NCI-H2227 (cell line): ENCODE measurements around the gene EPB42.
A peak's percentile ranks its signal among the peaks of the same experiment; 100 is the strongest.
"Not testable (repeated sequence)": the region's sequence is repeated elsewhere in the genome, so short reads cannot be mapped to it uniquely, and the experiment has no call there.

Experiments
- DNase-seq: peaks from one replicate; lab custom pipeline; 2025; ENCODE audit not compliant: unreplicated experiment; lab: John Stamatoyannopoulos, UW

EPB42 gene

DNA sequence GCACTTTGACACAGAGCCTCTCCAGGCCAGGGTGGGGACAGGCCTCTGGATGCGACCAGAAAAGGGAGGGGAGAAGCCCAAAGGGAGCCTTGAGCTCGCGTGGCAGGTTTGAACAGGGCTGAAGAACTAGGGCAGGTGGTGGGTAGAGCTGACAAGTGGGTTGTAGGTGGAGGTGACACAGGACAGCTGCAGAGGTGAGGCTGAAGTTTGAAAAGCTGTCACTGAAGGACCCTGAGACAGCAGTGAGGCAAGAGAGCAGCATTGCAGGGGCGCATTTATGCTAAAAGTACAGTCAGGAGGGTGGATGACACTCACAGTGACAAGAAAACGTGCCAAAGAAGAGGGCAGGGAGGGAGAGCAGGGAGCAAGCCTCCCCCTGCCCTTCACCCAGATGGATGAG lies 21.8 kb upstream of the EPB42 start:
- no peak for DNase-seq

DNA sequence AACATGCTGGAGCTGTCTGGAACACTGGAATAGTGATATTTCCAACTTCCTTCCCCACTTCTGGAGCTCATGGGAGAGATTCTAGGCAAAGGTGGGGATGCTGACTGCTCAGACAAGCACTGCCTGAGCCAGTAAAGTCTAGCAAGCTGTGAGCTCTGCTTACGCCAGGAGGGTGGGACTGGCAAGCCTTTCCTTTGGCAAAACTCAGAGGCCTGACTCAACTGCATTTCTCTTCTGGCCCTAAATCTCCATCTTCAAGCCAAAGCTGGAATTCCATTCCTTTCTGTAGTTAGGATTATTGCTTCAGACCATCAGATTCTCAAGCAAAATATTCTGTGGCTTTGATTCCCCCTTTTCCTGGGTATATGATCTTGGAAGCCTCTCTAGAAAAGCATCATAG lies 20.3 kb upstream of the EPB42 start:
- no peak for DNase-seq

DNA sequence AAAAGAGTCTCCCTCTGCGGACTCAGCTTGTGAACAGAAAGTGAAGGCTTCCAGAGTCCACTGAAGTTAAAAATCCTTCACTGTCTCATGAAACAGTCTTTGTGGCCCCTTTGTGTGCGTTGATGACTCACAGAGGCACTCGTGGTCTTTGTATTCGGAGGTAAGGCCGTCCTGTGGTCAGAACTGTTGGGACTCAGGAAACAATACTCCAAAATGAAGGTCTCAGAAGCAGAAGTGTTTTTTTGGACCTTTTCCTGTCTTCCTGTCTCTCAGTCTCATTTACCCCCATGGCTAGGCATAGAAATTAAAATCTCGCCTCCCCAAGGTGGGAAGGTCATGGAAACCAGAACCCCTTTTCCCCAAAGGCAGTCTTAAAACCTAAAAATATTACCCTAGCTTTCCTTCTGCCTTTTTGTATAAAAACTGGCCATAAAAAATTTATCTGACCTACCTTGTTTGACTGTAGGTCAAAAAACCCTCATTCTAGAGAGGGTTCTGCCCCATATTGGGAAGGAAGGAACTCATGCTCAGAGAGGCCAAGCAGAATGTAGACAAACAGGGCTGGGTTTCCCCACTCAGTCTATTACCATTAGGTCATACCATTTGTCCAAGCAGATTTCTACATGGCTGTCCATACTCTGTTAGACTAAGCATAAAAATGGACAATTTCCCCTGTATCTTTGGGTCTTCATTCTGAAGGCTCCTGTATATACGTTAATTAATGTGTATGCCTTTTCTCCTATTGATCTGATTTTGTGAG lies 19.1 kb upstream of the EPB42 start:
- DNase-seq: no peak

DNA sequence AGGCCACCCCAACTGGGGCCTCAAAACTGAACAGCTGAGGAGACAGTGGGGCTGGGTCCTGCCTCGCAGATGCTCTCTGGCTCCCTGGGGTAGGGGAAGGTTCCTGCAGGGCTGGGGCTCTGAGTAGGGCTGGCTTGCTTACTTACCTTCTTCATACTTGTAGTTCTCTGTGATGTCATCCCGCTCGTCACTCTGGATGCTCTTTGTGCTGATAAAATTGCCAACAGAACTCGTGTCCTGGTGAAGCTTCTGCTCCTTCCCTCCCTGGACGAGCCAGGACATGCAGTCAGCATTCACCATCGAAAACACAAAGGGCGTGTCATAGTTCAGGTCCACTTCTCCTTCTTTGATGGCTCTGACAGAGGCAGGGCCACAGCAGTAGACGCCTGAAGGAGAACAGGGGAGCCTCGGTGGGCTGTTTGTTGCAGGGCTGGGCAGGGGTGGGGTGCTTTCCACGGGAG lies 17.9 kb upstream of the EPB42 start:
- DNase-seq: no peak

DNA sequence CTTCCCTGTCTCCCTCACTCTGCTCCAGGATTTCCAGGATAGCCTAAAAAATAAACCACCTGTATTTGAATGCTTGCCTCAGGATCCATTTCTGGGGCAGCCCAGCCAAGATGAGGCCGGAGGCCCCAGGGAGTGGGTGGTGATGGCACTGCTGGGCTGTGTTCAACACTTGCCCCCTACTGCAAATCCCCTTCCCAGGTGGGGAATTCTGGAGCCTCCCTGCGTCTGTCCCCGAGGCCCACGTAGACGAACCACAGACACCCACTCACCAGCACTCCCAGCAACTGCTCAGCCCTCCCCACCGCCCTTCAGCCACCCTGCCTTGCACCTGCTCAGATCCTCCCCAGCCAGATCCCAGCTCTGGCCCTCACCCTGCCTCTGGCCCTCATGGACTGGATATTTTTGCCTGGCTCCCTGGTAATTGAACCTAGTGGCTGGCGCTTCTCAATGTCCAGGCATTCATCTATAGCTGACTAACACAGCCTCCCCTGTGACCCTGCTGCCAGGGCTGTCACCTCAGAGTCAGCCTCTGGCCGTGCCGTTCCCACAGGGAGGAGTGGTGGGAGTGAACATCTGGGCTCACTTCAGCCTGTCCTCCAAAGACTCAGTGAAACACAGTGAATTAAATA lies 17.1 kb upstream of the EPB42 start:
- DNase-seq: no peak

DNA sequence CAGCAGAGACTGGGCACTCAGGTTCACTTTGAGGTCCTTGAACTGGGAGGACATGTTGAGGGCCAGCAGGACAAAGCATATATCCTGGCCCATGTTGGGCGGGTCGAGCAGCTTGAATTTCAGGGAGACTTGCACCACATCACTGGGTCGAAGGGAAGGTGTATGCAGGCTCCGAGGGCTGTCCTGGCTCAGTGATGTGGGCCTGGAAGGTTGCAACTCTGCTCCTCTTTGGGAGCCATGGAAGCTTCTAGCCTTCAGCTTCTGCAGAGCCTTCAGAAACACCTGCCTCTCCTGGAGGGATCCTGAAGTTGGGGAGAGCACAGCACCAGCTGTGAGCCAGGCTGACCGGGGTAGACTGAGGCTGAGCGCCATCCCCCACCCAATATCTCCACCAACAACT lies 14.7 kb upstream of the EPB42 start:
- no peak for DNase-seq

DNA sequence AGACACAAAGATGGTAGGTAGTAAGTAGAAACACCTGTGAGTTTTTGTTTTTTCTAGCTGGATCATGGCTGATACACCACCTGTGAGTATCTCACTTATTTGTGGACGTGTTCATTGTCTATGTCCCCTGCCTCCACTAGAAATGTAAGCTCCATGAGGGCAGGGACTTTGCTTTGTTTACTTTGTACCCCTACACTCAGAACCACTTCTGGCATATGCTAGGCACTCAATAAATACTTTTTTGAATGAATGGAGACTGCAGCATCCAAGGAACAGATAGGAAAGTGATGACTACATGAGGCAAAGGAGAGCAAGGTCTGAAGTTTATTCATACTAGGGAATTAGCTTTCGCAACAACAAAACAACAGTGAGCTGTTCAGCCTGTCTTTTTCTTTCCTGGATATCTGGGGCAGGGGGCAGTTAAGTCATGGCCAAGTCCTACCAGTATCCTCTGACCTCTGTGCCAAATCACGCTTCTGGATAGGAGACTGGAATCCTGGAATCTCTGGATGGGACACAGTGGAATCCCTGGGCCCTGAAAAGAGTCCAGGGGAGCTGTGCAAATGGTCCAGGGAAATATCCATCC lies 11.6 kb upstream of the EPB42 start:
- no peak for DNase-seq

DNA sequence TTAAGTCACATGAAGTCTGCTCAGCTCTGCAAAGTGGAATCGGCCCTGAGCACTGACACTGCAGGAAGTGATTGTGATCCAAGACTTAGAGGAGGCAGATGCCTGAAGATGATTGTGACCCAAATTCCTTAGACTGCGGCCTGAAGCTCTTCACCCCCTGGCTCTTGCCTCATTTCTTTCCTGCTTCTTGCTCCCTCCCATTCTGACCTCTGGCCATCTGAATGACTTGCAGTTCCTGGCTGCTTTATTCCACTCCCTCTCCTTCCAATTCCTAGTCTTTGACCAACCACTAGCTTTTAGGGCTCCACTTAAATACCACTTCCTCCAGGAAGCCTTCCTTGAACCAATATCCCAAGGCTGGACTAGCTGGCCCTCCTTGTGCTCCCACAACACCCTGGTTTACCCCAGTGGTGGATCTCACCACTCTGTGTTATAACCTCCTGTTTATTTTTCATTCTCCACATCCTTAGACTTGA lies 9.9 kb upstream of the EPB42 start:
- no peak for DNase-seq

DNA sequence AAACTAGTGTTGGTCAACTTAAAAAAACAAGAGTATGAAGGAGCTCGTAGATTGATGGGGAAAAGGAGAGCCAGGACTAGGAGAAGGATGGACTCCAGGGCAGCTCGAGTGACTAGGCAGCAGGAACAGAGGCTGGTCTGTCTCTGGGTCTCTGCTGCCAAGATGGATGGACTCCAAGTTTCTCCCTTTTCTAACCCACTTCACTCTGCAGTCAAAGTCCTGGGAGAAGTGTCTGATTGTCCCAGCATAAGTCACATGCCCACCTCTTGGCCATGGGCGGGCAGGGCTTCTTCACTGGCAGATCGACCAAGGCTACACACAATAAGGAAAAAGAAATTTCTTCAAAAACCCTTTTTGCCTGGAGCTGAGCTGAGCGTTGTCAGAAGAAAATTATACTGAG lies 9.2 kb upstream of the EPB42 start:
- no peak for DNase-seq

DNA sequence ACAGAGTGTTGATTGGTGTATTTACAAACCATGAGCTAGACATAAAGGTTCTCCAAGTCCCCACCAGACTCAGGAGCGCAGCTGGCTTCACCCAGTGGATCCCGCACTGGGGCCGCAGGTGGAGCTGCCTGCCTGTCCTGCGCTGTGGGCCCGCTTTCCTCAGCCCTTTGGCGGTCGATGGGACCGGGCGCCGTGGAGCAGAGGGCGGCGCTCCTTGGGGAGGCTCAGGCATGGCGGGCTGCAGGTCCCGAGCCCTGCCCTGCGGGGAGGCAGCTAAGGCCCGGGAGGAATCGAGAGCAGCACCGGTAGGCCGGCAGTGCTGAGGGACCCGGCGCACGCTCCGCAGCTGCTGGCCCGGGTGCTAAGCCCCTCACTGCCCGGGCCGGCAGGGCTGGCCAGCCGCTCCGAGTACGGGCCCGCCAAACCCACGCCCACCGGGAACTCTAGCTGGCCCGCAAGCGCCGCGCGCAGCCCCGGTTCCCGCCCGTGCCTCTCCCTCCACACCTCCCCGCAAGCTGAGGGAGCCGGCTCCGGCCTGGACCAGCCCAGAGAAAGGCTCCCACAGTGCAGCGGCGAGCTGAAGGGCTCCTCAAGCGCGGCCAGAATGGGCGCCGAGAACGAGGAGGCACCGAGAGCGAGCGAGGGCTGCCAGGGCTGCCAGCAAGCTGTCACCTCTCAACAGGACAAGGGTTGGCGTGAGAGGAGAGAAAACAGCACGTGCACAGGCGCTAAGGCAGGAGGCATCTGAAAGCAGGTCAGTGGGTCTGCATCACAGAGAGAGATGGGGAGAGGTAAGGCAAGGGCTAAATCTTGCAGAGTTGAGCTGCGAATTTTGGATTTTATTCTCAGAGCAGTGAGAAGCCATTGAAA lies 5.9 kb upstream of the EPB42 start:
- DNase-seq: peak; percentile 30

DNA sequence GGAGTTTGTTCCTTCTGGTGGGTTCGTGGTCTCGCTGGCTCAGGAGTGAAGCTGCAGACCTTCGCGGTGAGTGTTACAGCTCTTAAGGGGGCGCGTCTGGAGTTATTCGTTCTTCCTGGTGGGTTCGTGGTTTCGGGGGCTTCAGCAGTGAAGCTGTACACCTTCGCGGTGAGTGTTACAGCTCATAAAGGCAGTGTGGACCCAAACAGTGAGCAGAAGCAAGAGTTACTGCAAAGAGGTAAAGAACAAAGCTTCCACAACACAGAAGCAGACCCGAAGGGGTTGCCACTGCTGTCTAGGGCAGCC lies 5.1 kb upstream of the EPB42 start:
- not testable (repeated sequence) for DNase-seq

DNA sequence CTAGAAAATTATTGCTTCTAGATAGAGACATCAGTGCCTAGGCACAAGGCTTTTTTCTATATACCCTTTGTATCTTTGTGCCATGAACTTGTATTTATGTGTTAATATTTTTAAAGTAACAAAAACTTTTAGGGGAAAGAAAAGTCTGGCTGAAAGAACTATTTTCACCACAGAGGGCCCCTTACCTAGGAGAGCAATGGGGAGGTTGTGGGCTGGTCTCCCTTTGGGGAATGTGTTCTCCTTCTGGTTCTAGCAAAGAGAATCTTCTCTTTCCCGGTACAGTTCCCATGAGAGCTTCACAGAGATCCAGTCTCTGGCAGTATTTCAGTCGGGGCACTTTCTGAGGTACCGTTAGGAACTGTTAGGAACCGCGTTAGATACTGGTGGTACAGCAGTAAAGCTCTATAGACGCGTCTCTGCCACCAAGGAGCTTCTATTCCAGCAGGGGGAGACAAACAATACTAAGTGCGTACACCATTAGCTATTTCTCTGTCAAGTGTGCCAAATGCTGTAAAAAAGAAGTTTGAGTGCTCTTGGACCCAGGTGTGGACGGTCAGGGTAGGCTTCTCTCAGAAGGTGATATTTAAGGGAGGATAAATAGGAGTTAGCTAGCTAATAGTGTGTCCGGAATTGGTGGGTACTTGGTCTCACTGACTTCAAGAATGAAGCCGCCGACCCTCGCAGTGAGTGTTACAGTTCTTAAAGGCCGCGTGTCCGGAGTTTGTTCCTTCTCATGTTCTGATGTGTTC lies 4.6 kb upstream of the EPB42 start:
- peak; percentile 46 for DNase-seq

DNA sequence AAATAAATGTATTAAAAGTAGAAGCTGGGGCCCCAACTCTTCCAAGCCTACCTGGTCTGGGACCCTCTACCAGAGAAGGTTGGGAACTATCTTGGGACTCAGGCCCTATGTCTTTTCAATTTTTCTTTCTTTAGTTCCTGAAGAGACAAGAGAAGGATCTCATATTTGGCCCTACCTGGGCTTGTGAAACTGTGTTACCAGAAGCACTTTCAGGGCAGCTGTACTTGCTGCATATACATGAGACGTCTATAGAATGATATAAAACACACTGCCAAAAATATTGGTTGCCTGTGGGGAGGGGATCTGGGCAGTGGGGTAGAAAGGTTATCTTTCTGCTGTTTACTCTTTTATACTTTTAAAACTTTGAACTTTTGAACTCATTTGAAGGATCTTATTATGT lies 604 bp upstream of the EPB42 start:
- no peak for DNase-seq

DNA sequence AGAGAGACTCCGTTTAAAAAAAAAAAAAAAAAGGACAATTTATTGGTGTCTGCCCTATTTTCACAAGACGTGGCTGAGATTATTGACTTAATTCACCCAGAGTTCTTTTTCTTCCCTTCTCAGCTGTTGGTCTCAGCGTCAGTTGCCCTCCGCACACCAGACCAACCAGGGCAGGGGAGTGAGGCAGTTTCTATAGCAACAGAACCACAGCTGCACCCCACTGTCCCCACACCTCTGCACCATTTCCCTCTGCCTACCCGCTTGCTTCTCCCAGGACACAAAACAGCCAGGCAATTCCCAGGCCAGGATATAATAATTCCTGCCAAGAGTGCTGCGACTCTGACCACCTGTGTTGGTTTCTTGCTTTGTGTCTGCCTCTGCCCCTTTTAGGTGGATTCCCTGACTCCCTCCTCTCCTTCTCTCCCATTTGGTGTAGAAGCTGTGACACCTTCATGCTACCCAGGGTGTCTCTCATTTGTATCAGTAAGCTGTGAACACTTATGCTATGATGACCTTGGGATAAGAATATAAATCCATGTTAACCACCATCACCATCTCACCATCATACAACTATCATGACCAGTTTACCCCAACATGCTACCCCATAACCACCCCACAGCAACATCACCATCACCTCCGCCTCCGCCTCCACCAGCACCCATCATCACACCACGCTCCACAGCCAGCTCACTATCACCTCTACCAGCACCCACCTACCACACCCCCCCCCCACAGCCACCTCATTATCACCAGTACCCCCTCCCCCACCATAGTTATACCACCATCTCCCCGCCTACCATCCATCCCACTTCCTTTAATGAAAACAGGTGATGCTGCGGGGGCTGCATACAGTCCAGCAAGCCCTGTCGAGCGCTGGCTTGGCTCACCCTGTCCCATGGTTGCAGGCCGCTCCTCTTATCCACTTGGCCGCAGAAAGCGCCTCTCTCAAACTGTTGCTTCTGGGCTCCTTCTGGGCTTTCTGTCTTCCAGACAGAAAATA lies 589 bp downstream of the EPB42 start:
- DNase-seq: no peak

DNA sequence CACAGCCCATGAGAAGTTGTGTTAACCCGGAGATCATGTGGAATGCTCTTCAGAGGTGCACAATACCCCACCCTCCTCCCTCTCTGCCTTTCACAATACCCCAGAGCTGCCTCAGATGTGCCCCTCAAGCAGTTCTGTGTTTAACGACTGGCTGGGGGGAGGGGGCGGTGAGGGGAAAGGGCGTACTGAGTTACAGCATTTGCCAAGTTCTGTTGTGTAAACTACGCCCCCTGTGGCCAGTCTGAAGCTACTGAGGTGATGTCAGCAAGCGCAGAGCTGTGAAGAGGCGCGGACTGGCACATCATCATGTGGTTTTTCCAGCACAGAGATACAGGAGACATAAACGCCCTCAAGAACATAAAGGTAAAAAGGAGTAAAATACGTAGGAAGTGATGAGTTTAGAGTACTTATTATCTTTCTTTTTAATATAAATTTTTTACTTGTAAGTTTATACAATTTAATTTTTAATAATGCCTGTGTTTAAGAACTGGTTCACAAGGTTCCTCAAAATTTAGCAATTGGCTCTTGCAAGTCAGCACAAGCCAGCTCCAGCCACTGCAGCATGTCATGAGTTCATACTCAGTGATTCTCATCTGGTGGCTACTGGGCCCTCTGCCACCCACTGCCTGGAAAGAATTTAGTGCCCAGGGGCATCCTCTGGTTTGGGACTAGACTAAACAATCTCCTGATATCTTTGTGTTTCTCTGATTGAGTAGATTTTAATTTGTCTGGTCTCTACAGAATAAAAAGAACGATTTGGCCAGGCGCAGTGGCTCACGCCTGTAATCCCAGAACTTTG lies 1.7 kb downstream of the EPB42 start:
- DNase-seq: no peak

DNA sequence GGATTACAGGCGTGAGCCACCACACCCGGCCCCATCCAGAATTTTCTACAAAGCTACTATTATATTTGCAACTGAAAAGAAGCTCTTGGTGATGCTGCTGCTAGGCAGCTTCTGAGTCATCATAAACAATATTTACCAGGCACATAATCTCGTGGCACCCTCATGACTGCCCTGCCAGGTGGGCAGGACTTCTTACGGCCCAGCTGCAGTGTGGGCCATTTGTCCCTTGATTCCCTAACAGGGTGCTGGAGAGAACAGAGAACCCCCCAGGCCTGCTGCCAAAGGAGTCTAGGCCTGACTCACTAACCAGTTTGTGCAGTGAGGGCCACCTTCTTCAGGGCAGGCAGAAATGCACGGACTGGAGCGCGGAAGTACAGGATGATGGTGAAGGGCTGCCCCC lies 4.9 kb downstream of the EPB42 start:
- DNase-seq: no peak

DNA sequence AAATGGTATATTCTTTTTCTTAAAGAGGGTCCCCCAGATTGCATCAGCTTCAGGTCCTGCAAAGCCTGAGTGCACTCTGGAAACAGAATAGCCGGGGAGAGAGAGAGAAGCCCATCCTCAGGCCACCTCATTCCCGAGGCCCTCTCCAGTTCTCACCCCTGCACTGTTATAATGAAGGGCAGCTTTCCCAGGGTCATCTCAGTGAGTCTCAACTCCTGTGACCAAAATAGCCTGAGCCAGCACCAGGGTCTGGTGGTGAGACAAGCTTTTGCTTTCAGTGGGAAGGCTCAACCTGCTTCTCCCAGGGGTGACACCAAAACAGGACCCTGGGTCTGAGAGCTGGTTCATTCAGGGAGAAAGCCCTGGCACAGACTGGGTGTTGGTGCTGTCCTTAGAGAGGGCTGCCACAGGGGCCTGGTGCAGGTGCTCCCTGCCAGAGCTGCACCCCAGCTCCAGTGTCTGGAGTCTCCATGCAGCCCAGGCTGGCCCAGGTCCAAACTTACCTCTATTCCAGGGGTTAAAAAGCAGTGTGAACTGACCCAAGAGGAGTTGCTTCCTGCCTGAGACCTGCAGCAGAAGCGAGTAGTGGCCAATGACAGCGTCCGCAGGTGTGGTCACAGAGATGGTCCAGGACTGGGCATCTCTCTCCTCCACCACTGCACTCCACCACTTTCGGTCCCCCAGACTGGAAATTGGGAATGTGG lies 6.1 kb downstream of the EPB42 start:
- no peak for DNase-seq

DNA sequence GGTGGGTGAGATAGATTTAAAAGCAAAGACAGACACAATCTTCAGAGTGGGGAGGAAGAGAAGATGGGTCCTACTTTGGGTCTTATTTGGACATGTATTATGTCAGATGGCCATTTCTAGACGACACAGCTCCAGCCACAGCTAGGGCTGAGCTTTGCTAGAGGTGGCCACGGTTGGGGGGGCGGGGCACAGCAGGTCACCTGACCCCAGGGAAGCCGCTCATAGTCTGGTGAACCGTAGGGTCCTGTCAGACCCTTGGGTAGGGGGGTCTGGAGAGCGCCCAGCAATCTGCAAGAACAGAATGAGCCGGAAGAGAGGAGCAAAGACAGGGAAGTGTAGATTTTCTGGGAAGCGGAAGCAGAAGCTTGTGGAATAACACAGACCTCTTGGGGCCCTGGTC lies 6.6 kb downstream of the EPB42 start:
- no peak for DNase-seq
